ENCODE results near the gene SERTM2. TPM values are rescaled to one million over a fixed set of nuclear protein-coding genes. Genes with fewer than 3 reads are reported as not detected.

Gene SERTM2
- total and polyA plus RNA-seq, 2 of the 8 experiments (the other 6 are each of a cell fraction or from before 2014, with no cell fraction given) = 0.45 to 0.58 TPM

DNA sequence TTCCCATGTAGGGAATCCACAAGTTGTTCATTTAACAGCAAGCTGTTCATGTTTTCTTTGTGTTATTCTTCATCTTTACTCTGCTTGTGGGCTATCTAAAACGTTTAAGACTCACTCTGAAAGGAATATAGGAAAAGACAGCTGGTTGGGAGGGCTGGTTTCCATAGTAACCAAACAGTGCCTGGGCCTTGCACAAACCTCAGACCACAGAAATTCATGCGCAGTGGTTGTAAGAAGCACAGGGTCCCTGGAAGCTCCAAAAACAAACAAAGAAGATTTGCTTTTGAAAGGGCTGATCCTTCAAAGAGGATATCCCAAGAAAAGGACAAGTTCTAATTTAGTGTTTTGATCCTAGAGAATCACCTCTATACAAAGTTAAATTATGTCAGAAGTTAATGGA is 7.8 kb downstream of the SERTM2 start:
- H4K5ac ChIP-seq (ENCODE audit: insufficient read length, low read depth, low read length) = no peak overlapping the region
- no peak overlapping the region for H3K4ac ChIP-seq (replicated peaks; ENCODE audit: insufficient read length, low read depth, low read length)
- H2AFZ ChIP-seq (ENCODE audit: low read length) = no peak overlapping the region
- H4K8ac ChIP-seq (ENCODE audit: extremely low read depth, insufficient read depth, low read length) = no peak overlapping the region
- no peak overlapping the region for H3K9ac ChIP-seq (replicated peaks in 1 of 4; ENCODE audit: extremely low read depth in 1 of 4, low read depth in 3 of 4, low read length in 3 of 4)
- H3K27ac ChIP-seq (ENCODE audit: low read depth, low read length) = no peak overlapping the region; the same call in 1 of the 2 replicates
- H4K91ac ChIP-seq (replicated peaks; ENCODE audit: insufficient read length, low read length) = no peak overlapping the region
- no peak overlapping the region for H2AK5ac ChIP-seq (ENCODE audit: low read depth, low read length)
- H2BK20ac ChIP-seq (ENCODE audit: low read length) = no peak overlapping the region
- H3K36me3 ChIP-seq (ENCODE audit: control insufficient read depth in 2 of 4, insufficient read depth in 4 of 4, low read length in 3 of 4) = no peaks in the 10 kb centered on the region
- peaks cover 0 to 3% (median 0%) of the 10 kb centered on the region in 4 experiments; a peak in 2 of 7 replicates for H3K4me1 ChIP-seq (replicated peaks in 1 of 4; ENCODE audit: control insufficient read depth in 3 of 4, insufficient read depth in 4 of 4, low read length in 3 of 4)
- no peak overlapping the region for H2BK5ac ChIP-seq (ENCODE audit: low read depth, low read length)
- no peak overlapping the region for H2BK15ac ChIP-seq (ENCODE audit: low read length)
- H3K23me2 ChIP-seq (ENCODE audit: low read depth, low read length) = no peaks in the 10 kb centered on the region; the same call in 1 of the 2 replicates
- no peak overlapping the region for H2BK120ac ChIP-seq (replicated peaks; ENCODE audit: low read depth, low read length)
- H3K23ac ChIP-seq (ENCODE audit: insufficient read length) = no peak overlapping the region
- no peak overlapping the region for H3K18ac ChIP-seq (ENCODE audit: extremely low read depth, low read length)
- CTCF ChIA-PET (ENCODE audit: partially characterized antibody) = no interaction called here
- H3K4me3 ChIP-seq (ENCODE audit: extremely low read depth in 1 of 4, insufficient read depth in 2 of 4, low read depth in 3 of 4, low read length in 4 of 4) = no peak overlapping the region
- H3K9me3 ChIP-seq (ENCODE audit: insufficient read depth in 2 of 2, low read depth in 1 of 2, low read length in 1 of 2) = no peaks in the 10 kb centered on the region
- no peaks in the 10 kb centered on the region for H3K27me3 ChIP-seq (replicated peaks in 1 of 4; ENCODE audit: control insufficient read depth in 3 of 4, extremely low read depth in 1 of 4, insufficient read depth in 3 of 4, low read length in 3 of 4)
- no peak overlapping the region for H2BK12ac ChIP-seq (ENCODE audit: low read depth, low read length)
- FAIRE-seq = peak; percentile 60
- no peaks in the 10 kb centered on the region for H4K20me1 ChIP-seq (replicated peaks in 1 of 2; ENCODE audit: control insufficient read depth in 1 of 2, insufficient read depth in 2 of 2, low read length in 2 of 2)
- H3K79me1 ChIP-seq (ENCODE audit: low read depth, low read length) = no peaks in the 10 kb centered on the region
- DNase-seq (ENCODE audit: low read depth in 1 of 2, low spot score in 2 of 2) = no peak
- H3K4me2 ChIP-seq (ENCODE audit: insufficient read depth in 1 of 2, low read depth in 2 of 2, low read length in 2 of 2) = peak overlapping the region in 1 of 2 experiments; percentile 7; a peak in 1 of 4 replicates
- POLR2A ChIA-PET (ENCODE audit: partially characterized antibody) = no interaction called here
- H3K56ac ChIP-seq (replicated peaks; ENCODE audit: insufficient read length, low read depth, low read length) = no peak overlapping the region
- H3K79me2 ChIP-seq (ENCODE audit: control insufficient read depth in 1 of 2, insufficient read depth in 2 of 2, low read length in 2 of 2) = no peaks in the 10 kb centered on the region
- no peak overlapping the region for H3K14ac ChIP-seq (ENCODE audit: insufficient read length)
- 50% methylated on average over 2 of the region's 2 CpGs; no CpG with 5 or more reads in 1 of the 2 experiments for WGBS, 2 experiments (ENCODE audit: extremely low coverage in 1 of 2, insufficient coverage in 1 of 2, insufficient read length in 1 of 2, insufficient replicate concordance in 2 of 2, low coverage in 1 of 2, low lambda C conversion rate in 2 of 2, missing lambda C conversion rate in 1 of 2)
- TF ChIP-seq MAFK (IDR thresholded peaks at IDR 0.05; ENCODE audit: low read depth, low read length) = no peak
- TF ChIP-seq POU5F1 (IDR thresholded peaks at IDR 0.05; ENCODE audit: low read depth, low read length) = no peak
- TF ChIP-seq HDAC2 (IDR thresholded peaks at IDR 0.05; ENCODE audit: borderline replicate concordance in 1 of 2, low read depth in 2 of 2, low read length in 2 of 2) = no peak
- TF ChIP-seq CBX8 (IDR thresholded peaks at IDR 0.05; ENCODE audit: borderline replicate concordance, low read depth, low read length) = no peak
- no peak for TF ChIP-seq SUZ12 (IDR thresholded peaks at IDR 0.05; ENCODE audit: low read length)
- TF ChIP-seq BACH1 (IDR thresholded peaks at IDR 0.05; ENCODE audit: low read length) = no peak
- no peak for TF ChIP-seq YY1 (IDR thresholded peaks at IDR 0.05; ENCODE audit: low read depth, low read length)
- no peak for TF ChIP-seq SIRT6 (IDR thresholded peaks at IDR 0.05; ENCODE audit: low read length)
- no peak for TF ChIP-seq BCL11A (IDR thresholded peaks at IDR 0.05; ENCODE audit: low read depth in 2 of 2, low read length in 2 of 2)
- TF ChIP-seq RFX5 (IDR thresholded peaks at IDR 0.05; ENCODE audit: borderline replicate concordance, low read depth, low read length) = no peak
- no peak for TF ChIP-seq RBBP5 (IDR thresholded peaks at IDR 0.05; ENCODE audit: borderline replicate concordance, low read depth, low read length)
- TF ChIP-seq TAF1 (IDR thresholded peaks at IDR 0.05; ENCODE audit: low read depth, low read length) = no peak
- no peak for TF ChIP-seq KDM1A (IDR thresholded peaks at IDR 0.05; ENCODE audit: borderline replicate concordance, low read length)
- no peak for TF ChIP-seq GABPA (IDR thresholded peaks at IDR 0.05; ENCODE audit: borderline replicate concordance, insufficient read depth, low read length)
